Fibroblast of peridontal ligament (primary cell): ENCODE data around the gene PCDHA7.
"Not testable (repeated sequence)": the region's sequence is repeated elsewhere in the genome, so short reads cannot be mapped to it uniquely, and the experiment has no call there.

Experiments
- DNase-seq: peaks from one replicate; pipeline ENCODE4 v3.0.0-alpha.2; 2010; ENCODE audit errors: extremely low read depth

PCDHA7 gene

GRCh38 chr5:140822969-140823368 is 11.1 kb upstream of the PCDHA7 start:
- not testable (repeated sequence) for DNase-seq

- DNase-seq: no peak
Measured at GRCh38 chr5:140823475-140823874, 10.6 kb upstream of the PCDHA7 start.

- peak; percentile 7 for DNase-seq
Measured at GRCh38 chr5:140827704-140828361, 6.2 kb upstream of the PCDHA7 start, which contains the start of gene PCDHA6. Gene PCDHA6, plus strand, starts transcription at chr5:140827960. Its CDS starts 132 bp downstream, at chr5:140828092.

GRCh38 chr5:140828362-140828737 is 5.7 kb upstream of the PCDHA7 start:
- no peak for DNase-seq

GRCh38 chr5:140829511-140830501 is 4.3 kb upstream of the PCDHA7 start:
- not testable (repeated sequence) for DNase-seq

- DNase-seq: not testable (repeated sequence)
Measured at GRCh38 chr5:140834439-140835008, 455 bp downstream of the PCDHA7 start.

GRCh38 chr5:140835622-140836510 is 1.8 kb downstream of the PCDHA7 start:
- DNase-seq: no peak

GRCh38 chr5:140840978-140841962 is 7.2 kb downstream of the PCDHA7 start, which contains the start of gene PCDHA8:
Gene PCDHA8, plus strand, starts transcription at chr5:140841187. Its CDS starts 135 bp downstream, at chr5:140841322.
- no peak for DNase-seq

- DNase-seq: no peak
Measured at GRCh38 chr5:140842798-140843733, 9.0 kb downstream of the PCDHA7 start.

GRCh38 chr5:140848139-140849102 is 14.4 kb downstream of the PCDHA7 start, which contains the start of gene PCDHA9:
Gene PCDHA9, plus strand, starts transcription at chr5:140848382. Its CDS starts 114 bp downstream, at chr5:140848496.
- not testable (repeated sequence) for DNase-seq

- not testable (repeated sequence) for DNase-seq
Measured at GRCh38 chr5:140849831-140850634, 16.0 kb downstream of the PCDHA7 start.

- no peak for DNase-seq
Measured at GRCh38 chr5:140855772-140856674, 22.0 kb downstream of the PCDHA7 start, which contains the start of gene PCDHA10. Gene PCDHA10, plus strand, starts transcription at chr5:140855897. Its CDS starts 152 bp downstream, at chr5:140856049.

GRCh38 chr5:140857177-140857986 is 23.3 kb downstream of the PCDHA7 start:
- DNase-seq: no peak

- no peak for DNase-seq
Measured at GRCh38 chr5:140857987-140858240, 23.8 kb downstream of the PCDHA7 start.
